Mesenchymal stem cell (in vitro differentiated cells and primary cell): ENCODE data around the gene TMEM63A.
A peak's percentile ranks its signal among the peaks of the same experiment; 100 is the strongest.

Experiments used
- DNase-seq: peaks from one replicate; pipeline ENCODE4 v3.0.0-alpha.2; 2013
- H2AFZ ChIP-seq: one replicate; pipeline ENCODE4 v1.6.1; 2013; ENCODE audit warnings: low read depth, mild to moderate bottlenecking, control low read depth, inconsistent platforms, low read length, moderate library complexity
- H2AK5ac ChIP-seq: 2 replicates; pipeline ENCODE4 v1.6.1; 2013; ENCODE audit warnings: low read length, moderate library complexity, mild to moderate bottlenecking, inconsistent platforms; ENCODE audit not compliant: severe bottlenecking
- H2BK120ac ChIP-seq: one replicate; pipeline ENCODE4 v1.6.1; 2013; ENCODE audit warnings: low read depth, mild to moderate bottlenecking, inconsistent platforms, low read length, moderate library complexity
- H2BK12ac ChIP-seq, 2 experiments: one replicate each; pipeline ENCODE4 v1.6.1; 2013; ENCODE audit warnings: inconsistent platforms in 2 of 2, low read length in 2 of 2, mild to moderate bottlenecking in 2 of 2, moderate library complexity in 2 of 2, control low read depth in 1 of 2
- H2BK15ac ChIP-seq: one replicate; pipeline ENCODE4 v1.6.1; 2013; ENCODE audit warnings: mild to moderate bottlenecking, low read depth, inconsistent platforms; ENCODE audit not compliant: poor library complexity, severe bottlenecking
- H2BK5ac ChIP-seq: 2 replicates; pipeline ENCODE4 v1.6.1; 2013; ENCODE audit warnings: low read depth, mild to moderate bottlenecking, low read length, control low read depth, inconsistent platforms; ENCODE audit not compliant: poor library complexity, severe bottlenecking
- H3K14ac ChIP-seq, 2 experiments: one replicate each; pipeline ENCODE4 v1.6.1; 2013; ENCODE audit warnings: inconsistent platforms in 2 of 2, low read length in 2 of 2, control low read depth in 1 of 2, mild to moderate bottlenecking in 1 of 2, moderate library complexity in 1 of 2
- H3K18ac ChIP-seq, 2 experiments: one replicate each; pipeline ENCODE4 v1.6.1; 2013; ENCODE audit warnings: inconsistent platforms in 2 of 2, low read length in 2 of 2, control low read depth in 1 of 2, low read depth in 1 of 2, mild to moderate bottlenecking in 1 of 2
- H3K23ac ChIP-seq, 2 experiments: one replicate each; pipeline ENCODE4 v1.6.1; 2013; ENCODE audit warnings: inconsistent platforms in 2 of 2, low read length in 2 of 2, mild to moderate bottlenecking in 2 of 2, moderate library complexity in 2 of 2, control low read depth in 1 of 2
- H3K27ac ChIP-seq: 2 replicates; pipeline ENCODE4 v1.5.1; 2013; ENCODE audit warnings: mild to moderate bottlenecking, moderate library complexity, low read length, control low read depth, inconsistent platforms; ENCODE audit not compliant: poor library complexity, severe bottlenecking
- H3K27me3 ChIP-seq, 2 experiments: 2 replicates each; pipeline versions ENCODE4 v1.6.1 to v1.7.0; 2013; ENCODE audit warnings: low read length in 2 of 2, mild to moderate bottlenecking in 2 of 2, moderate library complexity in 2 of 2, control low read depth in 1 of 2, inconsistent platforms in 1 of 2; ENCODE audit not compliant: control insufficient read depth in 1 of 2, insufficient read depth in 1 of 2
- H3K36me3 ChIP-seq, 2 experiments: 2 replicates each; pipeline versions ENCODE4 v1.6.1 to v1.7.0; 2013; ENCODE audit warnings: low read length in 2 of 2, control low read depth in 1 of 2, inconsistent platforms in 1 of 2, low read depth in 1 of 2, mild to moderate bottlenecking in 1 of 2; ENCODE audit not compliant: insufficient read depth in 2 of 2, control insufficient read depth in 1 of 2
- H3K4ac ChIP-seq, 2 experiments: one replicate each; pipeline ENCODE4 v1.6.1; 2013; ENCODE audit warnings: inconsistent platforms in 2 of 2, low read length in 2 of 2, mild to moderate bottlenecking in 2 of 2, moderate library complexity in 2 of 2, control low read depth in 1 of 2, low read depth in 1 of 2
- H3K4me1 ChIP-seq: 2 replicates; pipeline ENCODE4 v1.6.1; 2013; ENCODE audit warnings: low read depth, low read length, control low read depth; ENCODE audit not compliant: control insufficient read depth, insufficient read depth
- H3K4me2 ChIP-seq: 2 replicates; pipeline ENCODE4 v1.6.1; 2013; ENCODE audit warnings: low read length, mild to moderate bottlenecking, inconsistent platforms; ENCODE audit not compliant: poor library complexity, severe bottlenecking
- H3K4me3 ChIP-seq, 2 experiments: 2 replicates each; pipeline versions ENCODE4 v1.5.1 to v1.7.0; 2013; ENCODE audit warnings: low read length in 2 of 2, mild to moderate bottlenecking in 2 of 2, control low read depth in 1 of 2, low read depth in 1 of 2; ENCODE audit not compliant: insufficient read depth in 1 of 2
- H3K79me1 ChIP-seq: replicated peaks from 2 replicates; pipeline ENCODE4 v1.6.1; 2013; ENCODE audit warnings: mild to moderate bottlenecking, control low read depth, low read length, inconsistent platforms; ENCODE audit not compliant: poor library complexity, severe bottlenecking
- H3K9ac ChIP-seq: 2 replicates; pipeline ENCODE4 v1.7.0; 2013; ENCODE audit warnings: mild to moderate bottlenecking, low read length, moderate library complexity
- H3K9me3 ChIP-seq: 2 replicates; pipeline ENCODE4 v1.7.0; 2013; ENCODE audit warnings: mild to moderate bottlenecking, low read length; ENCODE audit not compliant: control insufficient read depth
- H4K8ac ChIP-seq: one replicate; pipeline ENCODE4 v1.6.1; 2013; ENCODE audit warnings: inconsistent platforms, mild to moderate bottlenecking, low read length, moderate library complexity
- H4K91ac ChIP-seq: one replicate; pipeline ENCODE4 v1.6.1; 2013; ENCODE audit warnings: mild to moderate bottlenecking, low read length, inconsistent platforms
- WGBS: methylation state at CpG from one replicate; pipeline ENCODE4 v1.1.7; 2013; ENCODE audit warnings: mixed read lengths; 5-methylcytosine and 5-hydroxymethylcytosine counted together

Gene TMEM63A

DNA sequence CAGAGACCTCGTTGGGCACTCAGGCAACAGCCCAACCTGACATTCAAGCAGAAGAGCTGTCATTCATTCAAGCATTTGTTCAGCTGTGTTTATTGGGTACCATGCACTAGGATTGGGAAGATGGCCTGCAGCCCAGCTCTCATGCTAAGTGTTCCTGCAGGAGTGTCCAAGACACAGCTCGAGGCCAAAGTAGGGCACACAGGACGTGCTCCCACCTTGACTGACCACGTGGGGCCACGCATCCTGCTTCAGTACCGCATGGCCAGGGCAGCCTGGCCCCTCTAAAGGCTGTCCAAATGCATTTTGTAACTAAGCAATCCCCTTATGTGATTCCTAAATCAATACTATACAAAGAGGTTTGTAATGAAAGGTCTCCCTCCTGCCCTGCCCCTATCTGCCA, 32.2 kb upstream of the TMEM63A start:
- Histone ChIP-seq H2BK5ac (no peak overlapping the region), H3K4me2 (no peak overlapping the region), H3K27me3 (no peaks in the 10 kb centered on the region), H3K9me3 (no peaks in the 10 kb centered on the region), H2AFZ (no peak overlapping the region), H3K36me3 (peaks cover 22 to 39% of the 10 kb centered on the region in 2 experiments), H4K91ac (no peak overlapping the region), H2BK12ac (no peak overlapping the region), H3K4me3 (no peak overlapping the region), H4K8ac (no peak overlapping the region), H3K23ac (no peak overlapping the region), H3K4ac (no peak overlapping the region), H2BK15ac (no peak overlapping the region), H3K14ac (no peak overlapping the region), H3K9ac (no peak overlapping the region), H2BK120ac (no peak overlapping the region), H3K18ac (no peak overlapping the region), H3K27ac (no peak overlapping the region), H3K79me1 (peaks cover 11% of the 10 kb centered on the region), H3K4me1 (peaks cover 6% of the 10 kb centered on the region), H2AK5ac (no peak overlapping the region)
- 93% methylated on average over 5 of the region's 6 CpGs for WGBS
- no peak for DNase-seq

DNA sequence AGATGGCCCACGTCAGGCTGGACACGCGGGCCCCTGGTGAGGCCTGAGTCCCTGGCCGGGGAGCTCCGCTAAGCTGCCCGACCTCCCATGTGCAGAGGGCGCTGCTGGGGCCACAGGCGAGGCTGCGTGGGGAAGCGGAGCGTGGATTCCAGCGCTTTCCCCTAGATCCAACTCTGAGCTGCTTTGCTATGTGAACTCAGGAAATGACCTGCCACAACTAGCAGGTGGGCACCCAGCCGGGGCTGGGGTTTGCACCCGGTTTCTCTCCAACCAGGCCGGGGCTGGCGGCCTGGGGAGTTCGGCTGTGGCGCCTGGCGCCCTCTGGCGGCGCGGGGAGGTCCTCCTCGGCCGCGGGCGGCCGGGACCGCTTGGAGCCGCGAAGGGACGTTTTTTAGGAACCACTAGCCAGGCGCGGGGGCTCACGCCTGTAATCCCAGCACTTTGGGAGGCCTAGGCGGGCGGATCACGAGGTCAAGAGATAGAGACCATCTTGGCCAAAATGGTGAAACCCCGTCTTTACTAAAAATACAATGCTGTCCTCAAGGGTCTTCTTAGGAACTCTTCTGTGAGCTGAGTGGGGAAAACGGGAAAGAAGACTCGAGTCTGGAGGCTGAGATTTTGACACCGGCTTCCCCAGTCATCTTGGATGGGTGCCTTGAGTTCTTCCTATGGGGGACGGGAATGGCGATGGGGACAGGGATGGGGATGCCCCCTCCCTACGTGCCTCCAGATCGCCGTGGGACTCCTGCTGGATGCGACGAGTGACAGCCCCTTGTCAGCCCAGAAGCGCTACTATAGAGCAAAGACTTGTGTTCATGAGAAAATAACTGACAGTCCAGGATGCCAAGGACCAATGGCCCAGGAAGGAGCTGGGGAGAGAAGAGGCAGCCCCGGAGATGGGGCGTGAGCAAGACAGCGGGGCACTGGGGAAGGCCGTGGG, 29.3 kb upstream of the TMEM63A start:
- Histone ChIP-seq H3K14ac (no peak overlapping the region), H2BK15ac (no peak overlapping the region), H3K4ac (peak overlapping the region in 1 of 2 experiments; percentile 30), H3K9me3 (no peaks in the 10 kb centered on the region), H3K27ac (no peak overlapping the region), H3K4me2 (no peak overlapping the region), H2AK5ac (no peak overlapping the region), H3K23ac (no peak overlapping the region), H3K79me1 (peaks cover 3% of the 10 kb centered on the region), H2BK5ac (no peak overlapping the region), H3K18ac (no peak overlapping the region), H4K8ac (peak overlapping the region; percentile 46), H3K27me3 (no peaks in the 10 kb centered on the region), H3K36me3 (peaks cover 13% of the 10 kb centered on the region in 2 experiments), H2BK120ac (no peak overlapping the region), H3K4me1 (peaks cover 5% of the 10 kb centered on the region), H2AFZ (no peak overlapping the region), H3K9ac (peak overlapping the region; percentile 76), H4K91ac (peak overlapping the region; percentile 52), H2BK12ac (no peak overlapping the region), H3K4me3 (peak overlapping the region in 1 of 2 experiments; percentile 41)
- DNase-seq, result peak; percentile 46
- 41% methylated on average over 52 of the region's 53 CpGs for WGBS

DNA sequence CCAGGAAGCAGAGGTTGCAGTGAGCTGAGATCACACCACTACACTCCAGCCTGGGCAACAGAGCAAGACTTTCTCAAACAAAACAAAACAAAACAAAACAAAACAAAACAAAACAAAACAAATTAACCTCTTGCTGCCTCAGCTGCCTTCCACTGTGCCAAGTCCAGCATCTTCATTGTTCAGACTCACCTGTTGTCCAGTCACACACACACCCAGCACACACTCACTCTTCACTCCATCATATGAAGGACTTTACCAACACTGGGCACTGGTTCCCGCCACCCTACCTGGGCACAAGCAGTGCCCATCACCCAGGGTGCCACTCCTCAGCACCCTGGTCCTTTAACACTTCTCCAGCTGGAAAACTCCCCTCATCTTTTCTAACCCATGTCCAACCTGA, 27.3 kb upstream of the TMEM63A start:
- H2BK120ac ChIP-seq, result no peak overlapping the region
- 87% methylated on average over 1 of the region's 1 CpG for WGBS

GRCh38 chr1:225908773-225909172, 26.6 kb upstream of the TMEM63A start:
- H3K79me1 ChIP-seq, result no peaks in the 10 kb centered on the region
- peaks cover 0 to 2% of the 10 kb centered on the region in 2 experiments for H3K27me3 ChIP-seq
- no peak overlapping the region for H4K8ac ChIP-seq
- DNase-seq, result no peak
- no peak overlapping the region for H3K4ac ChIP-seq
- no peak overlapping the region for H3K9ac ChIP-seq
- H2BK120ac ChIP-seq, result no peak overlapping the region
- no peak overlapping the region for H2AK5ac ChIP-seq
- no peak overlapping the region for H2BK12ac ChIP-seq
- no peaks in the 10 kb centered on the region for H3K9me3 ChIP-seq
- H3K14ac ChIP-seq, result no peak overlapping the region
- H3K27ac ChIP-seq, result no peak overlapping the region
- 100% methylated on average over 1 of the region's 2 CpGs for WGBS
- H2BK5ac ChIP-seq, result no peak overlapping the region
- no peak overlapping the region for H3K18ac ChIP-seq
- H3K36me3 ChIP-seq, result peaks cover 0 to 2% of the 10 kb centered on the region in 2 experiments
- no peak overlapping the region for H3K4me3 ChIP-seq
- no peak overlapping the region for H2AFZ ChIP-seq
- H3K4me2 ChIP-seq, result no peak overlapping the region
- no peak overlapping the region for H2BK15ac ChIP-seq
- peaks cover 2% of the 10 kb centered on the region for H3K4me1 ChIP-seq
- no peak overlapping the region for H3K23ac ChIP-seq
- no peak overlapping the region for H4K91ac ChIP-seq

More for the DNA sequence above, 27.3 kb upstream of the TMEM63A start:
- Histone ChIP-seq H3K27ac (no peak overlapping the region), H3K4me2 (no peak overlapping the region), H3K27me3 (peaks cover 0 to 2% of the 10 kb centered on the region in 2 experiments), H2BK5ac (no peak overlapping the region), H3K36me3 (peaks cover 2% of the 10 kb centered on the region in 2 experiments), H2AK5ac (no peak overlapping the region), H3K4me3 (no peak overlapping the region), H3K14ac (no peak overlapping the region), H4K91ac (no peak overlapping the region), H3K79me1 (no peaks in the 10 kb centered on the region), H2BK12ac (no peak overlapping the region), H2AFZ (no peak overlapping the region), H3K23ac (no peak overlapping the region), H4K8ac (no peak overlapping the region), H3K4ac (no peak overlapping the region), H3K18ac (no peak overlapping the region), H3K9ac (no peak overlapping the region), H2BK15ac (no peak overlapping the region), H3K4me1 (peaks cover 2% of the 10 kb centered on the region), H3K9me3 (no peaks in the 10 kb centered on the region)
- no peak for DNase-seq
